ENCODE data around the gene LILRA2. TPM values are rescaled to one million over a fixed set of nuclear protein-coding genes. Genes with fewer than 3 reads are reported as not detected.
"Not testable (repeated sequence)": the region's sequence is repeated elsewhere in the genome, so short reads cannot be mapped to it uniquely, and the experiment has no call there.

LILRA2 gene
- total RNA-seq, 2 donors from 2014 or later: 1.6 to 2.5 TPM

GRCh38 chr19:54626757-54627156 lies 53.2 kb downstream of the LILRA2 start:
- H3K4me3 ChIP-seq: no peak overlapping the region
- no peak for DNase-seq (ENCODE audit: low spot score)
- no peak overlapping the region for H3K27ac ChIP-seq
- no peaks in the 10 kb centered on the region for H3K36me3 ChIP-seq
- H3K9me3 ChIP-seq: no peaks in the 10 kb centered on the region
- intact Hi-C loops (cut with DNase I): no loop called here
- H3K4me1 ChIP-seq (replicated peaks): no peaks in the 10 kb centered on the region
- WGBS: 85% methylated on average over 8 of the region's 8 CpGs
- TF ChIP-seq POLR2A (IDR thresholded peaks at IDR 0.05) (no peak), POLR2AphosphoS5 (IDR thresholded peaks at IDR 0.05) (no peak)
- TF ChIP-seq, protein P1, sequence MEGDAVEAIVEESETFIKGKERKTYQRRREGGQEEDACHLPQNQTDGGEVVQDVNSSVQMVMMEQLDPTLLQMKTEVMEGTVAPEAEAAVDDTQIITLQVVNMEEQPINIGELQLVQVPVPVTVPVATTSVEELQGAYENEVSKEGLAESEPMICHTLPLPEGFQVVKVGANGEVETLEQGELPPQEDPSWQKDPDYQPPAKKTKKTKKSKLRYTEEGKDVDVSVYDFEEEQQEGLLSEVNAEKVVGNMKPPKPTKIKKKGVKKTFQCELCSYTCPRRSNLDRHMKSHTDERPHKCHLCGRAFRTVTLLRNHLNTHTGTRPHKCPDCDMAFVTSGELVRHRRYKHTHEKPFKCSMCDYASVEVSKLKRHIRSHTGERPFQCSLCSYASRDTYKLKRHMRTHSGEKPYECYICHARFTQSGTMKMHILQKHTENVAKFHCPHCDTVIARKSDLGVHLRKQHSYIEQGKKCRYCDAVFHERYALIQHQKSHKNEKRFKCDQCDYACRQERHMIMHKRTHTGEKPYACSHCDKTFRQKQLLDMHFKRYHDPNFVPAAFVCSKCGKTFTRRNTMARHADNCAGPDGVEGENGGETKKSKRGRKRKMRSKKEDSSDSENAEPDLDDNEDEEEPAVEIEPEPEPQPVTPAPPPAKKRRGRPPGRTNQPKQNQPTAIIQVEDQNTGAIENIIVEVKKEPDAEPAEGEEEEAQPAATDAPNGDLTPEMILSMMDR (IDR thresholded peaks at IDR 0.05): no peak
- no peaks in the 10 kb centered on the region for H3K27me3 ChIP-seq (replicated peaks; ENCODE audit: insufficient read depth)

DNA sequence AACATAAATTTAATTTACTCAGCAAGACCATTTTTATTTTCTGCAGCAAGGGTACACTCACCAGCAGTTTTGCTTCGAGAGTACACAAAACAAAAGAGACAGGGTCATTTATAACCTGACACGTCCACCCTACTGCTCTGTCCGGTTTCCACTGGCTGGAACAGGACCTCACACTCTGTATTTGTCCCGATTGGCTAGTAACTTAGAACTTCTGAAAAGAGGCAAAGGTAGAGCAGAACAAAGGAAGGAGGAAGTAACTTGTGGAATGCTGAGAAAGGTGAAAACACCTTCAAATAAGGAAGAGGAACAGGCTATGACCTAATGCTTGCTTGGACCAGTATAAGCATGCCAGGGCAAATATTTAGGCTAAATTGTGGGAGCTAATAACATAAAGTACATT lies 54.3 kb downstream of the LILRA2 start:
- H3K9me3 ChIP-seq; H3K4me3 ChIP-seq; H3K36me3 ChIP-seq; H3K4me1 ChIP-seq (replicated peaks); H3K27me3 ChIP-seq (replicated peaks; ENCODE audit: insufficient read depth); intact Hi-C loops (cut with DNase I): not testable (repeated sequence)
- TF ChIP-seq POLR2AphosphoS5 (IDR thresholded peaks at IDR 0.05): peak; percentile 70
- 37% methylated on average over 4 of the region's 4 CpGs for WGBS
- peak overlapping the region; percentile 56 to 65 for H3K27ac ChIP-seq
- DNase-seq (ENCODE audit: low spot score): peak; percentile 30

DNA sequence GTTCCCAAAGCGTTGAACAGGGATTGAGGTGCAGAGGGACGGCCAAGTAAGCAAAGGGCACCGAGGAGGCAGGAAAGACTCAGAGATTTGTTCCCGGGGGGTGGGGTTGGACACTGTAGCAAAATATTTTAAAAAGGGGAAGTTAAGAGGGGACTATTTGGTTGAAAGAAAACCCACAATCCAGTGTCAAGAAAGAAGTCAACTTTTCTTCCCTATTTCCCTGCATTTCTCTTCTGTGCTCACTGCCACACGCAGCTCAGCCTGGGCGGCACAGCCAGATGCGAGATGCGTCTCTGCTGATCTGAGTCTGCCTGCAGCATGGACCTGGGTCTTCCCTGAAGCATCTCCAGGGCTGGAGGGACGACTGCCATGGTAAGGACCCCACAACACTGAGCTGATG lies 56.7 kb downstream of the LILRA2 start, which contains the start of gene LILRB1:
Gene LILRB1, plus strand, starts transcription at position 223 of the 400 bp plus-strand sequence. CDS start 590 bp downstream, outside the sequence.
- H3K36me3 ChIP-seq; H3K27ac ChIP-seq; DNase-seq (ENCODE audit: low spot score); H3K4me3 ChIP-seq; intact Hi-C loops (cut with DNase I); H3K27me3 ChIP-seq (replicated peaks; ENCODE audit: insufficient read depth); H3K4me1 ChIP-seq (replicated peaks); H3K9me3 ChIP-seq: not testable (repeated sequence)
- 73% methylated on average over 9 of the region's 9 CpGs for WGBS

- no peak for DNase-seq (ENCODE audit: low spot score)
- Histone ChIP-seq H3K4me3 (no peak overlapping the region), H3K4me1 (replicated peaks) (no peaks in the 10 kb centered on the region), H3K36me3 (no peaks in the 10 kb centered on the region), H3K9me3 (no peaks in the 10 kb centered on the region), H3K27ac (no peak overlapping the region), H3K27me3 (replicated peaks; ENCODE audit: insufficient read depth) (no peaks in the 10 kb centered on the region)
- intact Hi-C loops (cut with DNase I): no loop called here
- no peak for TF ChIP-seq POLR2AphosphoS5 (IDR thresholded peaks at IDR 0.05)
- TF ChIP-seq, protein P1 (IDR thresholded peaks at IDR 0.05): no peak
- no peak for TF ChIP-seq POLR2A (IDR thresholded peaks at IDR 0.05)
- 49% methylated on average over 6 of the region's 6 CpGs for WGBS
Measured at GRCh38 chr19:54630782-54631181, 57.2 kb downstream of the LILRA2 start.

DNA sequence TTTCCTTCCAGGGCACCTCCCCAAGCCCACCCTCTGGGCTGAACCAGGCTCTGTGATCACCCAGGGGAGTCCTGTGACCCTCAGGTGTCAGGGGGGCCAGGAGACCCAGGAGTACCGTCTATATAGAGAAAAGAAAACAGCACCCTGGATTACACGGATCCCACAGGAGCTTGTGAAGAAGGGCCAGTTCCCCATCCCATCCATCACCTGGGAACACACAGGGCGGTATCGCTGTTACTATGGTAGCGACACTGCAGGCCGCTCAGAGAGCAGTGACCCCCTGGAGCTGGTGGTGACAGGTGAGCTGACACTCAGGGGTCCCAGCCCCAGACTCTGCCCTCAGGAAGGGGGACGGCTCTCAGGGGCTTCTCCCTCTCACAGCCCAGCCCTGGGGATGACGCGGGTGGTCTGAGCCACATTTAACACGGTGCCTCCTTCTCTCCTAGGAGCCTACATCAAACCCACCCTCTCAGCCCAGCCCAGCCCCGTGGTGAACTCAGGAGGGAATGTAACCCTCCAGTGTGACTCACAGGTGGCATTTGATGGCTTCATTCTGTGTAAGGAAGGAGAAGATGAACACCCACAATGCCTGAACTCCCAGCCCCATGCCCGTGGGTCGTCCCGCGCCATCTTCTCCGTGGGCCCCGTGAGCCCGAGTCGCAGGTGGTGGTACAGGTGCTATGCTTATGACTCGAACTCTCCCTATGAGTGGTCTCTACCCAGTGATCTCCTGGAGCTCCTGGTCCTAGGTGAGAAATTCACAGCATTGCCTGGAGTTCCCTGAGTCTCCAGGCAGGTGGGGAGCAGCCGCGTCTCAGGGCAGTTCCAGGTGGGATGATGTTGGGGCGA lies 58.1 kb downstream of the LILRA2 start:
- H3K4me3 ChIP-seq; intact Hi-C loops (cut with DNase I); H3K27ac ChIP-seq; H3K27me3 ChIP-seq (replicated peaks; ENCODE audit: insufficient read depth); H3K9me3 ChIP-seq; DNase-seq (ENCODE audit: low spot score); H3K36me3 ChIP-seq; H3K4me1 ChIP-seq (replicated peaks): not testable (repeated sequence)
- WGBS: 71% methylated on average over 23 of the region's 23 CpGs

DNA sequence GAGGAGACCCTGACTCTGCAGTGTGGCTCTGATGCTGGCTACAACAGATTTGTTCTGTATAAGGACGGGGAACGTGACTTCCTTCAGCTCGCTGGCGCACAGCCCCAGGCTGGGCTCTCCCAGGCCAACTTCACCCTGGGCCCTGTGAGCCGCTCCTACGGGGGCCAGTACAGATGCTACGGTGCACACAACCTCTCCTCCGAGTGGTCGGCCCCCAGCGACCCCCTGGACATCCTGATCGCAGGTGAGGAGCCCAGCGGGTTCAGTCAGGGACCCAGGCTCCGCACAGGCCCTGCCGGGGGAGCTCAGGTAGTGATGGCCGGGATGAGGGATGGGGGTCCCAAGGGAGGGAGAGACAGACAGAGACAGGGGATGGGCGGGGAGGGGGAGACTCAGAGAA lies 58.9 kb downstream of the LILRA2 start:
- H3K27ac ChIP-seq; H3K4me1 ChIP-seq (replicated peaks); H3K27me3 ChIP-seq (replicated peaks; ENCODE audit: insufficient read depth); H3K36me3 ChIP-seq; DNase-seq (ENCODE audit: low spot score); H3K4me3 ChIP-seq; H3K9me3 ChIP-seq; intact Hi-C loops (cut with DNase I): not testable (repeated sequence)
- 88% methylated on average over 15 of the region's 16 CpGs for WGBS

DNA sequence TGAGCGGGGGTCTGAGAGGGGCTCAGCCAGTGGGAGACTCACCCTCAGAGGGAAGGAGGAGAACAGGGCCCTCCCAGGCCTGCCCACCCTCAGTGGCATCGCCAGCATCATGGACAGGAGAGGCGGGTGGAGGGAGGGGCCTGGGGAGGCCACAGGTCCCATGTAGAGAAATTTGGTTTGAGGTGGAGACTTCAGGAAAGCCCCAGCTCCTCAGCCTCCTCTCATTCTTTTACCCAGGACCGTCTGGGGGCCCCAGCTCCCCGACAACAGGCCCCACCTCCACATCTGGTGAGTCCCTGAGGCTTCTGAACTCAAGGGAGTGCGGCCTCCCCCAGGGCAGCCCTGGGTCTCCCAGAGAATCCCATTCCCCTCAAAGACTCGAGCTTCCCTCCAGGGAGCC lies 59.8 kb downstream of the LILRA2 start:
- Histone ChIP-seq H3K27me3 (replicated peaks; ENCODE audit: insufficient read depth) (no peaks in the 10 kb centered on the region), H3K4me1 (replicated peaks) (no peaks in the 10 kb centered on the region), H3K36me3 (no peaks in the 10 kb centered on the region), H3K27ac (no peak overlapping the region), H3K9me3 (no peaks in the 10 kb centered on the region), H3K4me3 (no peak overlapping the region)
- WGBS: 80% methylated on average over 7 of the region's 7 CpGs
- TF ChIP-seq, protein P1 (IDR thresholded peaks at IDR 0.05): no peak
- TF ChIP-seq POLR2A (IDR thresholded peaks at IDR 0.05) (no peak), POLR2AphosphoS5 (IDR thresholded peaks at IDR 0.05) (no peak)
- intact Hi-C loops (cut with DNase I): no loop called here
- DNase-seq (ENCODE audit: low spot score): no peak

GRCh38 chr19:54636081-54636480 lies 62.5 kb downstream of the LILRA2 start:
- H3K4me3 ChIP-seq; intact Hi-C loops (cut with DNase I); H3K4me1 ChIP-seq (replicated peaks); H3K9me3 ChIP-seq; H3K27me3 ChIP-seq (replicated peaks; ENCODE audit: insufficient read depth); H3K27ac ChIP-seq; H3K36me3 ChIP-seq; DNase-seq (ENCODE audit: low spot score): not testable (repeated sequence)
- WGBS: 22% methylated on average over 12 of the region's 12 CpGs

Data from prostate gland (tissue), 2 donors.